H9 (cell line): Measurements from ENCODE around the gene MOB3B. TPM values are rescaled to one million over a fixed set of nuclear protein-coding genes. Genes with fewer than 3 reads are reported as not detected.

ENCODE experiments used
- DNase-seq: peaks from one replicate; pipeline ENCODE4 v3.0.0-alpha.2; 2017
- H2AFZ ChIP-seq: one replicate; pipeline ENCODE4 v1.6.1; 2013; ENCODE audit warnings: mild to moderate bottlenecking, low read length, control low read depth, moderate library complexity
- H2AK5ac ChIP-seq: 2 replicates; pipeline ENCODE4 v1.6.1; 2013; ENCODE audit warnings: low read length, control low read depth, mixed read lengths; ENCODE audit not compliant: insufficient read length
- H2BK120ac ChIP-seq: one replicate; pipeline ENCODE4 v1.6.1; 2013; ENCODE audit warnings: low read depth, mild to moderate bottlenecking, low read length, control low read depth, inconsistent platforms; ENCODE audit not compliant: poor library complexity, severe bottlenecking
- H2BK12ac ChIP-seq: 2 replicates; pipeline ENCODE4 v1.6.1; 2013; ENCODE audit warnings: low read length, control low read depth, mixed read lengths, low read depth; ENCODE audit not compliant: insufficient read length
- H2BK15ac ChIP-seq: 2 replicates; pipeline ENCODE4 v1.6.1; 2013; ENCODE audit warnings: low read depth, low read length, control low read depth
- H2BK20ac ChIP-seq: one replicate; pipeline ENCODE4 v1.6.1; 2013; ENCODE audit warnings: low read depth, mild to moderate bottlenecking, low read length, control low read depth, inconsistent platforms; ENCODE audit not compliant: poor library complexity, severe bottlenecking
- H2BK5ac ChIP-seq: 2 replicates; pipeline ENCODE4 v1.6.1; 2013; ENCODE audit warnings: low read length, control low read depth, mixed read lengths; ENCODE audit not compliant: insufficient read length
- H3K14ac ChIP-seq: 2 replicates; pipeline ENCODE4 v1.6.1; 2013; ENCODE audit warnings: low read length, control low read depth; ENCODE audit not compliant: insufficient read depth
- H3K18ac ChIP-seq: 2 replicates; pipeline ENCODE4 v1.6.1; 2013; ENCODE audit warnings: low read depth, mild to moderate bottlenecking, mixed read lengths, low read length, control low read depth; ENCODE audit not compliant: insufficient read length
- H3K23ac ChIP-seq: 2 replicates; pipeline ENCODE4 v1.6.1; 2013; ENCODE audit warnings: low read length, control low read depth, mixed read lengths, low read depth; ENCODE audit not compliant: insufficient read length
- H3K23me2 ChIP-seq: 2 replicates; pipeline ENCODE4 v1.6.1; 2013; ENCODE audit warnings: low read depth, mild to moderate bottlenecking, mixed read lengths, low read length, control low read depth; ENCODE audit not compliant: insufficient read length, poor library complexity, severe bottlenecking
- H3K27ac ChIP-seq: 2 replicates; pipeline ENCODE4 v1.5.1; 2013; ENCODE audit warnings: low read length, control low read depth, mixed read lengths, low read depth; ENCODE audit not compliant: insufficient read length
- H3K27me3 ChIP-seq: 2 replicates; pipeline ENCODE4 v1.6.1; 2013; ENCODE audit warnings: low read length, control low read depth, inconsistent platforms; ENCODE audit not compliant: insufficient read depth
- H3K4ac ChIP-seq: 2 replicates; pipeline ENCODE4 v1.6.1; 2013; ENCODE audit warnings: low read depth, mild to moderate bottlenecking, control low read depth, inconsistent platforms, low read length, moderate library complexity
- H3K4me1 ChIP-seq: 2 replicates; pipeline ENCODE4 v1.6.1; 2013; ENCODE audit warnings: low read length, control low read depth, inconsistent platforms; ENCODE audit not compliant: insufficient read depth
- H3K4me2 ChIP-seq: 2 replicates; pipeline ENCODE4 v1.6.1; 2013; ENCODE audit warnings: low read length, control low read depth, mixed read lengths; ENCODE audit not compliant: insufficient read length, insufficient read depth
- H3K56ac ChIP-seq: 2 replicates; pipeline ENCODE4 v1.6.1; 2013; ENCODE audit warnings: low read depth, mild to moderate bottlenecking, mixed read lengths, low read length, control low read depth; ENCODE audit not compliant: insufficient read length
- H3K79me1 ChIP-seq: 2 replicates; pipeline ENCODE4 v1.6.1; 2013; ENCODE audit warnings: low read depth, mild to moderate bottlenecking, moderate library complexity, low read length, control low read depth, inconsistent platforms; ENCODE audit not compliant: insufficient read depth, poor library complexity, severe bottlenecking
- H3K79me2 ChIP-seq: 2 replicates; pipeline ENCODE4 v1.6.1; 2013; ENCODE audit warnings: low read length, control low read depth, inconsistent platforms; ENCODE audit not compliant: insufficient read depth
- H3K9ac ChIP-seq: 2 replicates; pipeline ENCODE4 v1.6.1; 2013; ENCODE audit warnings: low read length, control low read depth, mixed read lengths; ENCODE audit not compliant: insufficient read length; ENCODE audit errors: extremely low read depth
- H3K9me3 ChIP-seq: one replicate; pipeline ENCODE4 v1.6.1; 2013; ENCODE audit warnings: low read depth, low read length, inconsistent platforms; ENCODE audit not compliant: control insufficient read depth
- H3T11ph ChIP-seq: one replicate; pipeline ENCODE4 v1.6.1; 2013; ENCODE audit warnings: mild to moderate bottlenecking, low read length, control low read depth, inconsistent platforms
- H4K20me1 ChIP-seq: one replicate; pipeline ENCODE4 v1.6.1; 2013; ENCODE audit not compliant: control insufficient read depth, insufficient read length, insufficient read depth
- H4K5ac ChIP-seq: 2 replicates; pipeline ENCODE4 v1.6.1; 2013; ENCODE audit warnings: low read depth, mild to moderate bottlenecking, mixed read lengths, low read length, control low read depth; ENCODE audit not compliant: insufficient read length
- H4K8ac ChIP-seq: replicated peaks from 2 replicates; pipeline ENCODE4 v1.6.1; 2013; ENCODE audit warnings: low read length, control low read depth, mixed read lengths, low read depth; ENCODE audit not compliant: insufficient read length
- H4K91ac ChIP-seq: 2 replicates; pipeline ENCODE4 v1.6.1; 2013; ENCODE audit warnings: low read depth, mild to moderate bottlenecking, moderate library complexity, mixed read lengths, low read length, control low read depth; ENCODE audit not compliant: insufficient read length
- H3K27ac Mint-ChIP-seq, 3 experiments: 2 replicates in 2 of 3; 3 replicates in 1 of 3; pipeline ENCODE4 v1.8.0; 2020 to 2021; ENCODE audit warnings: mixed read lengths in 3 of 3, mild to moderate bottlenecking in 1 of 3, moderate library complexity in 1 of 3
- H3K27me3 Mint-ChIP-seq: 2 replicates; pipeline ENCODE4 v1.8.0; 2021; ENCODE audit warnings: low read depth, mild to moderate bottlenecking, moderate library complexity, mixed read lengths
- H3K36me3 Mint-ChIP-seq, 3 experiments: 2 replicates in 2 of 3; 3 replicates in 1 of 3; pipeline ENCODE4 v1.8.0; 2020 to 2021; ENCODE audit warnings: low read depth in 3 of 3, mixed read lengths in 3 of 3; ENCODE audit not compliant: insufficient read depth in 1 of 3
- H3K4me1 Mint-ChIP-seq, 2 experiments: 2 replicates each; pipeline ENCODE4 v1.8.0; 2020; ENCODE audit warnings: mixed read lengths in 2 of 2
- H3K4me3 Mint-ChIP-seq, 2 experiments: 2 replicates in 1 of 2; 3 replicates in 1 of 2; pipeline ENCODE4 v1.8.0; 2020 to 2021; ENCODE audit warnings: mild to moderate bottlenecking in 2 of 2, mixed read lengths in 2 of 2, moderate library complexity in 1 of 2
- H3K9me3 Mint-ChIP-seq, 2 experiments: 2 replicates in 1 of 2; 3 replicates in 1 of 2; pipeline ENCODE4 v1.8.0; 2020; ENCODE audit warnings: mild to moderate bottlenecking in 2 of 2, mixed read lengths in 2 of 2, moderate library complexity in 1 of 2
- CTCF ChIP-seq: fragments of 200-600 bp; sonication (generic); conservative IDR thresholded peaks from 3 replicates; pipeline ENCODE4 v1.8.0; 2021; ENCODE audit warnings: antibody characterized with exemption, mild to moderate bottlenecking
- WGBS: extraction: QIAGEN DNeasy Blood & Tissue Kit; methylation state at CpG from one replicate; pipeline ENCODE4 v1.1.7; 2013; ENCODE audit warnings: missing lambda C conversion rate, low lambda C conversion rate, mixed read lengths; ENCODE audit not compliant: insufficient read length; ENCODE audit errors: extremely low coverage; 5-methylcytosine and 5-hydroxymethylcytosine counted together
- total RNA-seq: library from RNA; stranded (reverse); gene quantifications from 2 replicates; pipeline ENCODE4 v1.2.1, GENCODE V29; 2021

The MOB3B gene
- total RNA-seq, 1 experiment from 2014 or later, result 9.8 TPM

GRCh38 chr9:27518809-27519208 lies 10.8 kb downstream of the MOB3B start:
- Histone ChIP-seq H3K4me2 (no peak overlapping the region), H3K9ac (no peak overlapping the region)

More at GRCh38 chr9:27518809-27519208, 10.8 kb downstream of the MOB3B start:
- Histone ChIP-seq H4K8ac (no peak overlapping the region), H2BK5ac (no peak overlapping the region), H3K23me2 (no peaks in the 10 kb centered on the region), H3K27ac (no peak overlapping the region), H3K79me1 (no peaks in the 10 kb centered on the region), H2BK120ac (no peak overlapping the region), H4K91ac (no peak overlapping the region), H2AFZ (no peak overlapping the region), H2AK5ac (no peak overlapping the region), H3K4me1 (no peaks in the 10 kb centered on the region; the same call in 1 of the 2 replicates), H3K23ac (no peak overlapping the region), H2BK12ac (no peak overlapping the region), H3K14ac (no peak overlapping the region), H2BK15ac (no peak overlapping the region), H3K9me3 (no peaks in the 10 kb centered on the region), H3T11ph (no peak overlapping the region), H3K27me3 (no peaks in the 10 kb centered on the region), H3K79me2 (peaks cover 6% of the 10 kb centered on the region; the same call in 1 of the 2 replicates), H3K56ac (no peak overlapping the region), H4K5ac (no peak overlapping the region), H4K20me1 (no peaks in the 10 kb centered on the region), H3K4ac (no peak overlapping the region), H2BK20ac (no peak overlapping the region), H3K18ac (no peak overlapping the region)
- H3K4me3 Mint-ChIP-seq, result no peak overlapping the region
- peaks cover 11 to 19% of the 10 kb centered on the region in 2 experiments for H3K4me1 Mint-ChIP-seq
- no peak for DNase-seq
- no peaks in the 10 kb centered on the region for H3K36me3 Mint-ChIP-seq
- TF ChIP-seq CTCF, result no peak
- no CpG with 5 or more reads among the region's 4 CpGs for WGBS
- no peaks in the 10 kb centered on the region for H3K27me3 Mint-ChIP-seq
- no peak overlapping the region for H3K27ac Mint-ChIP-seq
- no peaks in the 10 kb centered on the region for H3K9me3 Mint-ChIP-seq
